Lower leg skin (tissue), 4 donors: ENCODE data around the gene ARHGAP40. TPM values are rescaled to one million over a fixed set of nuclear protein-coding genes. Genes with fewer than 3 reads are reported as not detected.

Source experiments
- DNase-seq, 2 donors: peaks; one replicate each; pipeline ENCODE4 v3.0.0-alpha.2; 2019; ENCODE audit warnings: low spot score in 2 of 2
- H3K4me3 ChIP-seq: fragments of 200-600 bp; sonication (generic); 2 replicates; pipeline ENCODE4 v1.5.1; 2017; ENCODE audit warnings: mild to moderate bottlenecking, low read depth; ENCODE audit not compliant: poor library complexity, severe bottlenecking
- POLR2A ChIP-seq, 2 donors: fragments of 450-650 bp; IDR thresholded peaks; one replicate each; pipeline ENCODE4 v1.6.1; 2016 to 2017; ENCODE audit warnings: antibody characterized with exemption in 2 of 2, mild to moderate bottlenecking in 1 of 2, moderate library complexity in 1 of 2
- WGBS, 2 donors: methylation state at CpG; one replicate each; pipeline ENCODE4 v1.1.5; 2018; 5-methylcytosine and 5-hydroxymethylcytosine counted together
- intact Hi-C: fragments of 100-400 bp; cut with DNase I; formaldehyde crosslinking; loops from one replicate; pipeline ENCODE4 v1.15.0; 2023; ENCODE audit warnings: low total_unique reads
- total RNA-seq, 4 donors: library from RNA; depleted of rRNA; stranded (reverse); fragments of >200 nt; gene quantifications; one replicate each; pipeline ENCODE4 v1.1.0, GENCODE V29; 2016
- TF ChIP-seq, protein P1 (sequence below), 3 donors: fragments of 450-650 bp; IDR thresholded peaks; one replicate each; pipeline ENCODE4 v1.5.1; 2016; ENCODE audit warnings: antibody characterized with exemption in 3 of 3, mild to moderate bottlenecking in 3 of 3, moderate library complexity in 2 of 3

ARHGAP40 gene
- total RNA-seq, 4 donors from 2014 or later = 27.0 to 54.8 (median 45.9) TPM

DNA sequence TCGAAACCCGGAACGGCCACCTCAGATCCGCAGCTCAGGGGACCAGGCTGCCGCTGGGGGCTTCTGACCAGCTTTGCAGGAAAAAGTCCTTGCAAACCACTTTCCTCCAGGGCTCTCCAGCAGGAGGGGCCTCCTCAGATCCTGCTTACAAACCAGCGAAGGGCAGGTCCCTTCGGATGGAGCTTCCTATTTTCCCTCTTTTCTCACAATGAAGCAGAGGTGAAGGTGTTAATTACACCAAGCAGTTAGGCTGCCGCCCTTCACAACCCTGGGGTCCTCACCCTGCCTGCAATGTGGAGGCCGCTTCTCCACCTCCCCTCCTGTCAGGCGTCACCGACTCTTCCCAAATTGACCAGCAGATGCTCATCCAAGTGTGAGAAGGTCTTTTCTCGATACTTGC is 5.7 kb downstream of the ARHGAP40 start:
- intact Hi-C loops = no loop called here
- DNase-seq = no peak
- TF ChIP-seq POLR2A (IDR thresholded peaks at IDR 0.05) = no peak
- TF ChIP-seq, protein P1, sequence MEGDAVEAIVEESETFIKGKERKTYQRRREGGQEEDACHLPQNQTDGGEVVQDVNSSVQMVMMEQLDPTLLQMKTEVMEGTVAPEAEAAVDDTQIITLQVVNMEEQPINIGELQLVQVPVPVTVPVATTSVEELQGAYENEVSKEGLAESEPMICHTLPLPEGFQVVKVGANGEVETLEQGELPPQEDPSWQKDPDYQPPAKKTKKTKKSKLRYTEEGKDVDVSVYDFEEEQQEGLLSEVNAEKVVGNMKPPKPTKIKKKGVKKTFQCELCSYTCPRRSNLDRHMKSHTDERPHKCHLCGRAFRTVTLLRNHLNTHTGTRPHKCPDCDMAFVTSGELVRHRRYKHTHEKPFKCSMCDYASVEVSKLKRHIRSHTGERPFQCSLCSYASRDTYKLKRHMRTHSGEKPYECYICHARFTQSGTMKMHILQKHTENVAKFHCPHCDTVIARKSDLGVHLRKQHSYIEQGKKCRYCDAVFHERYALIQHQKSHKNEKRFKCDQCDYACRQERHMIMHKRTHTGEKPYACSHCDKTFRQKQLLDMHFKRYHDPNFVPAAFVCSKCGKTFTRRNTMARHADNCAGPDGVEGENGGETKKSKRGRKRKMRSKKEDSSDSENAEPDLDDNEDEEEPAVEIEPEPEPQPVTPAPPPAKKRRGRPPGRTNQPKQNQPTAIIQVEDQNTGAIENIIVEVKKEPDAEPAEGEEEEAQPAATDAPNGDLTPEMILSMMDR (IDR thresholded peaks at IDR 0.05) = no peak
- no peak overlapping the region for H3K4me3 ChIP-seq
- 50 to 55% methylated on average over 12 of the region's 12 CpGs for WGBS, 2 donors

DNA sequence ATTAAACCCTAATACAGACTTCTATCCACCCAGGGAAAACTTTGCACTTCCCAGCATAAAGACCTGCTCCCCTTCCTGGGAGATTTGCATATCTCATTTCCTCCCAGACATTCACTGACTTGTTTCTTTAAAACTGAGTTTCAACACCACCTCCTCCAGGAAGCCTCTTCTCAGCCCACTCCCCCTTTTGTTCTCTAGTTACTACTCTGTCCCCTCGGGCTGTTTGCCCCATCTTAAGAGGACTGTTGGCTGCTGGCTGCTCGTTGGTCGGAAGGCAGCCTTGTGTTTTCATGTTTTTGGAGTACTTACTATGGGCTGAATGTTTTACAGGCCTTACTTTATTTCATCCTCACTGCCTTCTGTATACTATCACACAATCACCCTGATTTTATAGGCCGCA is 6.6 kb downstream of the ARHGAP40 start:
- H3K4me3 ChIP-seq = no peak overlapping the region
- intact Hi-C loops = no loop called here
- TF ChIP-seq POLR2A (IDR thresholded peaks at IDR 0.05) = no peak
- TF ChIP-seq, protein P1 (IDR thresholded peaks at IDR 0.05) = no peak
- DNase-seq = no peak
- 75 to 85% methylated on average over 4 of the region's 4 CpGs for WGBS, 2 donors

DNA sequence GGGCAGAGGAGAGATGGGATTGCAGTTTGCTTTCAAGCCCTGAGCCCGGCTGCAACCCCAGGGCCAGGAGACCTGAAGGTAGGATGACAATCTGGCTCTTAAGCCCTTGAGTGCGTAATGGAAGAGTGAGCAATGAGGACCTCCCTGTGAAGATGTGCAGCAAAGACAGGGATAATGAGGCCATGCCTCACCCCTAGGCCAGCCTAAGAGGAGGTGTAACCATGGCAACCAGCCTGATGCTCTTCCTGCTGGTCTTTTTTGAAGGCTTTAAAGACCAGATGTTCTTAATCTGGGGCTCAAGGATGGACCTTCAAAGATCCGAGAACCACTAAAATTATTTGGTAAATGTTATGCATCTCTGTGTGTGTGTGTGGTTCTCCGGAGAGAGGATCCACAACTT is 8.2 kb downstream of the ARHGAP40 start:
- DNase-seq = no peak
- WGBS, 2 donors = 68 to 71% methylated on average over 4 of the region's 4 CpGs

DNA sequence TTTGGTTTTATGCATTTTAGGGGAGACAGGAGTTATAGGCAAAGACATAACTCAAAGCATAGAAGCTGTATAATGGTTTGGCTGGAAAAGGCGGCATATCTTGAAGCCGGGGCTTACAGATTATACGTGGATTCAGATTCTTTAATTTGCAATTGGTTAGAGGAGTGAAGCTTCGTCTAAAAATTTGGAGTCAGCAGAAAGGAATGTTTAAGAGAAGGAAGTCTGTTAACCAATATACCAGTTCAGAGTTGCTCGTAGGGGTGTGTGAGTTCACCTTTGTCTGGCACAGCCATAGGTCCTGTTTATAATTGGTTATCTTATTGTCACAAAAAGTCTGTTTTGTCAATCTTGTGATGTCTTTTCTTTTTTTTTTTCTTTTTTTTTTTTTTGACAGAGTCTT is 8.9 kb downstream of the ARHGAP40 start:
- TF ChIP-seq, protein P1 (IDR thresholded peaks at IDR 0.05) = no peak
- TF ChIP-seq POLR2A (IDR thresholded peaks at IDR 0.05) = no peak
- no peak for DNase-seq
- intact Hi-C loops = no loop called here
- 58 to 62% methylated on average over 5 of the region's 5 CpGs for WGBS, 2 donors
- no peak overlapping the region for H3K4me3 ChIP-seq

More for the DNA sequence above, 8.2 kb downstream of the ARHGAP40 start:
- TF ChIP-seq POLR2A (IDR thresholded peaks at IDR 0.05) = no peak
- TF ChIP-seq, protein P1 (IDR thresholded peaks at IDR 0.05) = no peak
- H3K4me3 ChIP-seq = no peak overlapping the region
- intact Hi-C loops = no loop called here

DNA sequence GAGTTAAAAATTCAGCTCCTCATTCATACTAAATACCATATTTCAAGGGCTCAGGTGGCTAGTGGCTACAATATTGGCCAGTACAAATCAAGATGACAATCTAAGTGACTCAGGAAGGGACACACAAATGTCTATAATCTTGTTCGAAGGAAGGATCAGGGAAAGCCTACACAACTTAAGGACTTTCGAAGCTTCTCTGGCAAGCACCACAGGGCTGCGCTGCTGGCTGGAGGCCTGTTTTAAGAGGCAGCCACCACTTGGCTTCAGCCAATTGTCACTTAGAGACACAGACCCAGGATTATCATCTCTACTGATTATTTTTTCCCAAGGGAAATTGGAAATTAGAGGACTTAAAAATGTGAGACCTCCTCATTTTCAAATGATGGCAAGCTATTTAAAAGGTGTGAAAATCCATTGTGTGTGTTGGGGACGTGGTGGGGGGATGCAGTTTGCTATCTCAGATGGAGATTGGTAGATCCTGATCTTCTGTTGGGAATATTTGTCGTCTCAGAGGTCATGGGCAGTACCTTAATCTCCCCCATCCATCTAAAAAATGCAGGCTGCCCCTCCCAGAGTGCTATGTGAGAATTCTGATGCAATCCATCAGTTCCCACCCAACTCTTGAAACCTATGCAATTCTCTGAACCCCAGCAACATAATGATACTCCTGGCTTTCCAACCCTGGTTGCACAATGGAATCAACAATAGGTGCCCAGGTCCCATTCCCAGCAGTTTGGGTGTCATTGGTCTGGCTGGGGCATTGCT is 11.3 kb downstream of the ARHGAP40 start:
- no peak overlapping the region for H3K4me3 ChIP-seq
- intact Hi-C loops = no loop called here
- TF ChIP-seq, protein P1 (IDR thresholded peaks at IDR 0.05) = no peak
- TF ChIP-seq POLR2A (IDR thresholded peaks at IDR 0.05) = no peak
- DNase-seq = no peak
- 69 to 72% methylated on average over 5 of the region's 5 CpGs for WGBS, 2 donors

DNA sequence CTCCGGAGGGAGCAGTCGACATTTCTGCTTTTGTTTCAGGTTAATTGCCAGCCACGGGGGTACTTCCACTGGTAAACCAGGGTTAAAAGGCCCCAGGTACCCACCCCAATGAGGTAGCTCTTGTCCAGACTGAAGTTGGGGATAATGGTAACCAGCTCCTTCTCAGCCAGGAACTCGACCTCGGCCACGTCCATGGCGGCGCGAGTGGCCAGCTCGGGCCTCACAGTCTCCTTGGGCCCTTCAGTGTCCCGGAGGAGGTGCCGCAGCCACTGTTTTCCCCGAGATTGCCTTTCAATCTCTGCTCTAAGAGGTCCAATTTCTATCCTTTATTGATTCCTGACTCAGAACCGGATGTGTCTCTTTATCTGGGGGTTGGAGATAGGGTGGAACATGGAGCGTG is 13.7 kb downstream of the ARHGAP40 start:
- intact Hi-C loops = no loop called here
- DNase-seq = no peak
- 87% methylated on average over 15 of the region's 15 CpGs for WGBS, 2 donors
- H3K4me3 ChIP-seq = no peak overlapping the region
- no peak for TF ChIP-seq POLR2A (IDR thresholded peaks at IDR 0.05)
- TF ChIP-seq, protein P1 (IDR thresholded peaks at IDR 0.05) = no peak
